BLaER1 (cell line): ENCODE results near the gene TRAK1.

Experiments
- H3K27ac ChIP-seq: shearing (Covaris generic); formaldehyde crosslinking; 2 replicates; pipeline ENCODE4 v1.8.1; 2022
- H3K27me3 ChIP-seq: shearing (Covaris generic); formaldehyde crosslinking; 2 replicates; pipeline ENCODE4 v1.8.1; 2022
- H3K36me3 ChIP-seq: shearing (Covaris generic); formaldehyde crosslinking; 2 replicates; pipeline ENCODE4 v1.8.1; 2022
- H3K4me1 ChIP-seq: shearing (Covaris generic); formaldehyde crosslinking; 2 replicates; pipeline ENCODE4 v1.8.1; 2022
- H3K4me2 ChIP-seq: shearing (Covaris generic); formaldehyde crosslinking; 2 replicates; pipeline ENCODE4 v1.8.1; 2022
- H3K4me3 ChIP-seq: shearing (Covaris generic); formaldehyde crosslinking; 2 replicates; pipeline ENCODE4 v1.8.1; 2022
- H3K9ac ChIP-seq: shearing (Covaris generic); formaldehyde crosslinking; 2 replicates; pipeline ENCODE4 v1.8.1; 2022
- H3K9me3 ChIP-seq: shearing (Covaris generic); formaldehyde crosslinking; 2 replicates; pipeline ENCODE4 v1.8.1; 2022
- H4K20me1 ChIP-seq: shearing (Covaris generic); formaldehyde crosslinking; 2 replicates; pipeline ENCODE4 v1.8.1; 2022
- Cebpa-rat ChIP-seq: shearing (Covaris generic); IDR thresholded peaks from 2 replicates; pipeline ENCODE4 v1.8.1; 2022

TRAK1 gene

DNA sequence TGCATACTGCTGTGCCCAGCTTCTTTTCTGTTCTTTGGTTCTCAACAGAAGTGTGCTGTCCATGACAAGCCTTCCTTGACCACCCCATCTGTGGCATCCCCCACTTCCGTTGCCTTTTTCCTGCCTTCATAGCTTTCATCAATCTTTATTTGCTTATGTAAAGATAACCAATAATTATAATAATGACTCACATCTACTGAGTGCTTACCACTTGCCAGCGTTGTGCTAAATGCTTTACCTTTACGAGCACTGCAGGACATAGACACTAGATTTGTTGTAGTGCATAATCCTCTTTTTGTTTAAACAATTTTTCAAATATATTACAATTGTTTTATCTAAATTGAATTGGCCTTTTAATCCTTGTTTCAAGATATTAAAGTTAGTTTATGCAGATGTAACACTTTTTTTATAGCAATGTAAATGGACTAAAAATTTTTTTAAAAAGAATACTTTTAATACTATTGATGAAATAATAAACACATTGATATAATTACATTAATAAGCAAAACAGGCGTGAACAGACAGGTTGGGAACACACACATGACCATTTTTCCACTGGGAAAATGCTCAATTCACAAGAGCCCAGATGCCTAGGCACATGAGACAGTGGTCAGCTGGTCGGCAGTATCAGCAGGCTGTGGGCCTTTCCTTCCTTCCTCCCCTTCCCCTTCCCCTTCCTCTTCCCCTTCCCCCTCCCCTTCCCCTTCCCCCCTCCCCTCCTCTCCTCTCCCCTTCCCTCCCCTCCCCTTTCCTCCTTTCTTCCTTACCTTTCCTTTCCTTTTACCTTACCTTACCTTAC is 42.5 kb downstream of the TRAK1 start:
- H3K27ac ChIP-seq: no peak overlapping the region
- H3K9me3 ChIP-seq: no peaks in the 10 kb centered on the region
- no peak overlapping the region for H3K4me2 ChIP-seq
- no peak for TF ChIP-seq Cebpa-rat
- peaks cover 15% of the 10 kb centered on the region for H3K4me1 ChIP-seq
- H3K27me3 ChIP-seq: no peaks in the 10 kb centered on the region
- no peak overlapping the region for H3K9ac ChIP-seq
- peaks cover 76% of the 10 kb centered on the region for H3K36me3 ChIP-seq
- H3K4me3 ChIP-seq: no peak overlapping the region
- H4K20me1 ChIP-seq: peaks cover 89% of the 10 kb centered on the region

- peaks cover 89% of the 10 kb centered on the region for H4K20me1 ChIP-seq
- no peak overlapping the region for H3K4me3 ChIP-seq
- H3K9ac ChIP-seq: no peak overlapping the region
- peaks cover 10% of the 10 kb centered on the region for H3K4me1 ChIP-seq
- no peak for TF ChIP-seq Cebpa-rat
- no peaks in the 10 kb centered on the region for H3K27me3 ChIP-seq
- H3K27ac ChIP-seq: no peak overlapping the region
- peaks cover 80% of the 10 kb centered on the region for H3K36me3 ChIP-seq
- H3K4me2 ChIP-seq: no peak overlapping the region
- no peaks in the 10 kb centered on the region for H3K9me3 ChIP-seq
Measured at GRCh38 chr3:42134867-42135464, 43.8 kb downstream of the TRAK1 start.

DNA sequence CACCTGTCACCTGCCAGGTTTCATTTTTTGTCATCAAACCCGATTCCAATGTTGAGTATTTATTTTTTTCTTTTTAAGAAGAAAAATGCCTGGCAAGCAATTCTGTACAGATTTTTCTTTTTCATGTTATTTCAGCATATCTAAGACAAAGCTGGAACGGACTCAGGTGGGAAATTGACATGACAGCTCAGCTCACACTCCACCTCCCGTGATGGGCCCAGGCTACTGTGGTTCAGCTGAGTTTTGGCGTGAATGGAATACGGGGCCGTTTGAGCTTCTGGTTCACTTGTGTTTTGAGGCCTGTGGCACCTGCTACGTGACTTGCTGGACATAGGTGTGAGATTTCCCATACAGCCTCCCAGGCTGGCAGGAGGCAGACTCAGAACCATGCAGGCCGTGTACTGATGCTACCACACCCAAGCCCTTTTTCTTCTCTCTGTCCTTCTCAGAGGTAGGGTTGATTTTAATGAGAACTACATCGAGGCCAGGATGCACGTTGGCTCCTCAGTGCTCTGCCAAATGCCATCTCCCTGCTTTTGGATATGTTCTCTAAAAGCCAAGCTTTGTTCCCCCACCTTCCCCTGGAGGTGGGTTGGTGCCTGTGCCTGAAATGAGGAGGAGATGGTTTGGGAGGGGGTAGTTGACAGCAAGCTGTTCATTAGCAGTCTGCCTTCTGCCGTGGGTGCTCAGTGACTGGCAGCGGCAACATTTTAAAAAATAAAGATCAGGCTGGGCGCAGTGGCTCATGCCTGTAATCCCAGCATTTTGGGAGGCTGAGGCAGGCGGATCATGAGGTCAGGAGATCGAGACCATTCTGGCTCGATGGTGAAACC is 48.7 kb downstream of the TRAK1 start:
- Histone ChIP-seq H3K27me3 (no peaks in the 10 kb centered on the region), H3K27ac (no peak overlapping the region), H3K36me3 (peaks cover 59% of the 10 kb centered on the region), H3K4me2 (peak overlapping the region; percentile 34; the same call in 1 of the 2 replicates), H4K20me1 (peaks cover 97% of the 10 kb centered on the region), H3K4me1 (peaks cover 16% of the 10 kb centered on the region), H3K4me3 (no peak overlapping the region), H3K9ac (no peak overlapping the region), H3K9me3 (no peaks in the 10 kb centered on the region)
- TF ChIP-seq Cebpa-rat: no peak

DNA sequence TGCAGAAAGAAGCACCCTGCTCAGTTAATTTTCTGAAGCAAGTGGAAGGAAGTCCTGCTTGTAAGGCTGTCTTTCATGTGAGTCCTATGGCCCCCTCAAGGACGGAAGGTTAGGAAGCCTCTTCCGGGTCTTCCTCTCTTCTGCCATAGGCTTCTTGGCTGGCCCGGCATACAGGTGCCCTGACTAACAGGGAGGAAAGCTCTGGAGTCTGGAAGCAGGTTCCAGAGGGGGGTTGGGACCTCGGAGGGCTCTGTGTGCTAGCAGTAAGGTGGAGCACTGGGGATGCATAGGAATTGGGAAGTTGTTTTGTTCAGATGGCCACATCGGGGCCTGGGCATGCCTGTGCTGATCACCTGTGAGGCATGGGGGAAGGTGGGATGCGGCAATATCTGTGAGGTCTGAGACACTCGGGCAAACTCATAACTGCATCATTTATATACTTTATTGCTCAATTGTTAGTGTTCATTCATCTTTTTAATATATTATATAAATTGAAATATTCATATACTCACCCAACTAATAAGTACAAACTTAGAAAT is 49.6 kb downstream of the TRAK1 start:
- H3K4me2 ChIP-seq: peak overlapping the region; percentile 34; the same call in 1 of the 2 replicates
- H3K27me3 ChIP-seq: no peaks in the 10 kb centered on the region
- TF ChIP-seq Cebpa-rat: no peak
- H3K27ac ChIP-seq: no peak overlapping the region
- peaks cover 55% of the 10 kb centered on the region for H3K36me3 ChIP-seq
- H4K20me1 ChIP-seq: peaks cover 96% of the 10 kb centered on the region
- peaks cover 16% of the 10 kb centered on the region for H3K4me1 ChIP-seq
- no peaks in the 10 kb centered on the region for H3K9me3 ChIP-seq
- no peak overlapping the region for H3K4me3 ChIP-seq
- H3K9ac ChIP-seq: no peak overlapping the region

DNA sequence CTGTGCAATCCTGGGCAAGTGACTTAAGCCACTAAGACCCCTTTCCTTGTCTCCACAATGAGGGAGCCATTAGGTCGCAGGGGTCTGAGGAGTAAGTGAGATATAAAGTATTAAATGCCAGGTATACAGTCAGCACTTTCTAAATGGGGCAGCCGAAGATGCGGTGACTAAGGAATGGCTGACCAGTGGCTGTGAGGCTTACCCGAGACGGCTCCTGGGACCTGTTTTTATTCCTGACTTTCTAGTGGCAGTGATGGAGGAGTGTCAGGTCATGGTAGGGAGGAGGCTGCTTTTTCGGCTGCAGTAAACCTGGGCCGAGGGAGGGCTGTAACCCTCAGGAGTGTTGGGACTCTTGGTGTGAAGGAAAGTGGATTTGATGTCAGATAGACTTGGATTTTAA is 52.3 kb downstream of the TRAK1 start:
- H3K9ac ChIP-seq: no peak overlapping the region
- peaks cover 43% of the 10 kb centered on the region for H3K4me1 ChIP-seq
- no peak overlapping the region for H3K4me2 ChIP-seq
- H3K27ac ChIP-seq: no peak overlapping the region
- H3K9me3 ChIP-seq: no peaks in the 10 kb centered on the region
- no peak for TF ChIP-seq Cebpa-rat
- peaks cover 36% of the 10 kb centered on the region for H3K36me3 ChIP-seq
- no peak overlapping the region for H3K4me3 ChIP-seq
- H3K27me3 ChIP-seq: no peaks in the 10 kb centered on the region
- H4K20me1 ChIP-seq: peaks cover 96% of the 10 kb centered on the region

DNA sequence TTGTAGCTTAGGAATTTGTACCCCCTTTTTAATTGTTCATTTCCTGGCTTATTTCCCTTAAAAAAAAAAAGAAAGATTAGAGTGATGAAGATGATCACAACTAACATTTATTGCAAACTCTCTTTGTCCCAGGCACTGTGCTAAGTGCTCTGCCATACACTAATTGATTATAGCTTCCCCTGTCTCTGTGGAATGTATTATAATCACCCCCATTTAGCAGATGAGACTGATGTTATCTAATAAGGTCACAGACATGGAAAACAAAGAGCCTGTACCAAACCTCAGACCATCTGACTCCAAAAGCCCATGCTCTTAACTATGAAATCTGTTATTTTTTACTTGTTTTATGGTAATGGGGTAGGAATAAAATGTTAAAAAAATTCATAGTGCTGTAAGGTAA is 53.1 kb downstream of the TRAK1 start:
- H3K4me3 ChIP-seq: no peak overlapping the region
- no peak overlapping the region for H3K4me2 ChIP-seq
- no peaks in the 10 kb centered on the region for H3K27me3 ChIP-seq
- H3K9ac ChIP-seq: no peak overlapping the region
- peaks cover 96% of the 10 kb centered on the region for H4K20me1 ChIP-seq
- H3K27ac ChIP-seq: no peak overlapping the region
- H3K4me1 ChIP-seq: peaks cover 51% of the 10 kb centered on the region
- no peaks in the 10 kb centered on the region for H3K9me3 ChIP-seq
- TF ChIP-seq Cebpa-rat: no peak
- H3K36me3 ChIP-seq: peaks cover 33% of the 10 kb centered on the region

DNA sequence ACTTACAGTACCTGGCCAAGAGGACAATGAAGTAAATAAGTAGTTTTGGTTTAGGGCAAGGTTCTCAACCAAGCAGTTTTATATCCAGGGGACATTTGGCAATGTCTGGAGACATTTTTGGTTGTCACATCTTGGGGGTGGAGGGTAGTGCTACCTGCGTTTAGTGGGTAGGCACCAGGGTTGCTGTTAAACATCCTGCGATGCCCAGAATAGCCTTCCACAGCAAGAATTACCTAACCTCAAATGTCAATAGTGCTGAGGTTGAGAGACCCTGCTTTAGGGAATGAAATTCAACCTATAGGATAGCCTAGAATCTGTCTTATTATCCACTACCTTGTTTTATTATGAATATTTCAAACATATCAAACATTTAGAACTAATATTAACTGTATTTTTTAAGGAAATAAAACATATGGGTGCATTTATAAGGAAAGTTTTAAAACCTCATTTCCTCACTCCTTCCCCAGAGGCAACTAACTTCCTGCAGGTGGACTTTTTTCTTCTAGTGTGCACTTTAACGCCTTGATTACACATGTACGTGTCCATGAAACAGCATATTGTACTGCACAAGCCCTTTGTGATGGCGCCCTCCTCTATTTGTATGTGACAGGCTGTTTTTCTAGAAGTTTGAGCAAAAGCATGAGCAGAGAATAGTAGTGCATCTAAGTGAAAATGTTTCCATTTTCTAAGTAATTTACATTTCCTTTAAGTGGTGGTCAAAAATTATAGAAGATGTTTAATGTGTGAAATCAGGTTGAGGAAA is 57.1 kb downstream of the TRAK1 start:
- H3K27ac ChIP-seq: peak overlapping the region; percentile 1; the same call in 1 of the 2 replicates
- no peaks in the 10 kb centered on the region for H3K9me3 ChIP-seq
- H3K36me3 ChIP-seq: peaks cover 21% of the 10 kb centered on the region
- TF ChIP-seq Cebpa-rat: no peak
- H4K20me1 ChIP-seq: peaks cover 96% of the 10 kb centered on the region
- H3K4me1 ChIP-seq: peaks cover 38% of the 10 kb centered on the region
- H3K27me3 ChIP-seq: no peaks in the 10 kb centered on the region
- peak overlapping the region; percentile 61 for H3K4me2 ChIP-seq
- no peak overlapping the region for H3K9ac ChIP-seq
- no peak overlapping the region for H3K4me3 ChIP-seq

DNA sequence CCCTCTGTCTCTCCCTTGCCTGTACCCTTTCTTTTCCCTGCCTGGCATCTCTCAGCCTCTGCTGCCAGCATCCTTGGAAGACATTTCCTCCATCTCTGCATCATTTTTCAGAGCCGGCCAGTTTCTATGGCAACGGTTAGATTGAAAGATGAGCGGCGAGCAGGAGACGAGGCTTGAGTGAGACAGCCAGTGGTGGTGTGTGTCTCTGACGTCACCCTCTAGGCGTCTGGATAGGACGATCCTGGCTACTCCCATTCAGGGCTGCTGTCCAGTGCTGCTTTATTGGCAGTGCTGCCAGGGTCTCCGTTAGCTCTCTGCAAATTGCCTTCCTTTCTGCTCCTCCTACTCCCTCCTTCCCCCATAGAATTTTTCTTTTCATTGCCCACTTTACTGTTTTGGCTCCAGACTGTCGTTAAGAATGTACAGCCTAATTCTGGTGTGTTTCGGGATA is 57.9 kb downstream of the TRAK1 start:
- Histone ChIP-seq H3K9ac (no peak overlapping the region), H3K9me3 (no peaks in the 10 kb centered on the region), H3K4me1 (peaks cover 38% of the 10 kb centered on the region), H3K4me3 (no peak overlapping the region), H3K27ac (peak overlapping the region; percentile 1; the same call in 1 of the 2 replicates), H3K36me3 (peaks cover 21% of the 10 kb centered on the region), H3K27me3 (no peaks in the 10 kb centered on the region), H3K4me2 (peak overlapping the region; percentile 61; the same call in 1 of the 2 replicates), H4K20me1 (peaks cover 96% of the 10 kb centered on the region)
- TF ChIP-seq Cebpa-rat: no peak

- Histone ChIP-seq H3K4me2 (no peak overlapping the region), H3K9ac (no peak overlapping the region), H3K27me3 (no peaks in the 10 kb centered on the region), H3K4me3 (no peak overlapping the region), H3K36me3 (peaks cover 22% of the 10 kb centered on the region), H3K27ac (no peak overlapping the region), H3K9me3 (no peaks in the 10 kb centered on the region), H4K20me1 (peaks cover 96% of the 10 kb centered on the region), H3K4me1 (peaks cover 38% of the 10 kb centered on the region)
- no peak for TF ChIP-seq Cebpa-rat
Measured at GRCh38 chr3:42149532-42149931, 58.4 kb downstream of the TRAK1 start.
